ENCODE results near the gene LRPPRC. TPM values are rescaled to one million over a fixed set of nuclear protein-coding genes. Genes with fewer than 3 reads are reported as not detected.

LRPPRC gene
- total and polyA plus RNA-seq, 2 donors (not counting 3 experiments of a cell fraction or from before 2014, with no cell fraction given) = 22.6 to 94.0 TPM

- H3K27ac ChIP-seq (ENCODE audit: insufficient read depth, low read depth, low read length) = no peak overlapping the region
- dilution Hi-C loops (cut with MboI; ENCODE audit: extremely low pct_ligation_motif_present, low sequenced_read_pairs) (no loop called here), intact Hi-C loops (cut with micrococcal nuclease) (no loop called here)
- no peaks in the 10 kb centered on the region for H4K20me1 ChIP-seq (replicated peaks; ENCODE audit: control insufficient read depth, extremely low read depth, insufficient read depth, low read length)
- CTCF ChIA-PET = interaction anchor here (1.0 to 2.1 kb wide), 2 partner anchors 8 to 59 kb away, joined by 3 to 7 read pairs; no protein-coding TSS in a partner anchor
- no peaks in the 10 kb centered on the region for H3K4me1 ChIP-seq (ENCODE audit: control insufficient read depth, extremely low read depth, insufficient read depth, low read length)
- no peak overlapping the region for H3K4me2 ChIP-seq (ENCODE audit: insufficient read depth, low read length)
- H3K79me2 ChIP-seq (ENCODE audit: control insufficient read depth, insufficient read depth, low read length) = peaks cover 9% of the 10 kb centered on the region
- TF ChIP-seq JUN (IDR thresholded peaks at IDR 0.05; ENCODE audit: borderline replicate concordance, insufficient read depth, insufficient read length, low read depth) (no peak), CTCF (IDR thresholded peaks at IDR 0.05; ENCODE audit: extremely low read depth in 1 of 2, insufficient read depth in 1 of 2, low read depth in 1 of 2, low read length in 2 of 2) (no peak), FOS (IDR thresholded peaks at IDR 0.05; ENCODE audit: borderline replicate concordance, insufficient read depth, low read length) (no peak), MYC (IDR thresholded peaks at IDR 0.05; ENCODE audit: low read depth, low read length) (no peak), MAX (IDR thresholded peaks at IDR 0.05; ENCODE audit: insufficient read depth, insufficient read length) (no peak), EZH2 (IDR thresholded peaks at IDR 0.05; ENCODE audit: borderline replicate concordance, low read depth, low read length, severe bottlenecking) (no peak), GATA2 (IDR thresholded peaks at IDR 0.05; ENCODE audit: insufficient read depth, insufficient read length, low read depth, low read length) (no peak), POLR2A (IDR thresholded peaks at IDR 0.05; ENCODE audit: low read depth, low read length) (no peak), POLR2AphosphoS5 (IDR thresholded peaks at IDR 0.05; ENCODE audit: insufficient read depth, low read depth, low read length) (no peak)
- no TSS peak for BruUV-seq (replicated peaks)
- DNase-seq (ENCODE audit: low read depth, low spot score) (no peak), FAIRE-seq (no peak)
- no peaks in the 10 kb centered on the region for H3K27me3 ChIP-seq (ENCODE audit: control insufficient read depth in 2 of 2, insufficient read depth in 2 of 2, low read length in 2 of 2)
- POLR2A ChIA-PET = no interaction called here
- H3K36me3 ChIP-seq (ENCODE audit: control insufficient read depth in 2 of 2, extremely low read depth in 1 of 2, insufficient read depth in 2 of 2, low read length in 2 of 2) = peaks cover 0 to 28% of the 10 kb centered on the region in 2 experiments
- H3K9me3 ChIP-seq (replicated peaks; ENCODE audit: control insufficient read depth, insufficient read depth, low read length) = no peaks in the 10 kb centered on the region
- H3K9ac ChIP-seq (replicated peaks; ENCODE audit: extremely low read depth, insufficient read depth, low read length) = no peak overlapping the region
- H3K9me1 ChIP-seq (replicated peaks; ENCODE audit: control insufficient read depth, extremely low read depth, insufficient read depth, low read length) = no peaks in the 10 kb centered on the region
- no peak overlapping the region for H2AFZ ChIP-seq (ENCODE audit: low read depth, low read length)
- H3K4me3 ChIP-seq (replicated peaks in 1 of 3; ENCODE audit: insufficient read depth in 1 of 3, low read depth in 1 of 3, low read length in 3 of 3) = no peak overlapping the region
Measured at GRCh38 chr2:43943323-43943722, 52.5 kb downstream of the LRPPRC start.
